Measurements from ENCODE around the gene ZNF302.
A peak's percentile ranks its signal among the peaks of the same experiment; 100 is the strongest.
"Not testable (repeated sequence)": the region's sequence is repeated elsewhere in the genome, so short reads cannot be mapped to it uniquely, and the experiment has no call there.

The ZNF302 gene

GRCh38 chr19:34669305-34669704 is 8.2 kb upstream of the ZNF302 start:
- H3K9me3 ChIP-seq (ENCODE audit: control insufficient read depth in 2 of 2, low read length in 2 of 2): no peaks in the 10 kb centered on the region
- no peak overlapping the region for H3K27ac ChIP-seq (ENCODE audit: low read depth in 2 of 2, low read length in 2 of 2)
- no peak overlapping the region for H3K4me3 ChIP-seq (ENCODE audit: low read length in 2 of 2)
- no peaks in the 10 kb centered on the region for H3K36me3 ChIP-seq (ENCODE audit: control insufficient read depth in 2 of 2, insufficient read depth in 2 of 2, low read length in 2 of 2)
- no peak overlapping the region for H3K9ac ChIP-seq (ENCODE audit: low read depth in 1 of 2, low read length in 2 of 2)
- H3K4me1 ChIP-seq (ENCODE audit: control insufficient read depth in 2 of 2, insufficient read depth in 2 of 2, low read length in 2 of 2): no peaks in the 10 kb centered on the region
- H3K27me3 ChIP-seq (ENCODE audit: control insufficient read depth in 2 of 2, insufficient read depth in 2 of 2, low read length in 2 of 2): no peaks in the 10 kb centered on the region

- Histone ChIP-seq H3K4me1 (ENCODE audit: control insufficient read depth in 2 of 2, insufficient read depth in 2 of 2, low read length in 2 of 2) (peaks cover 0 to 5% of the 10 kb centered on the region in 2 donors), H3K27ac (ENCODE audit: low read depth in 2 of 2, low read length in 2 of 2) (no peak overlapping the region), H3K27me3 (ENCODE audit: control insufficient read depth in 2 of 2, insufficient read depth in 2 of 2, low read length in 2 of 2) (peaks cover 0 to 2% of the 10 kb centered on the region in 2 donors), H3K9ac (ENCODE audit: low read depth in 1 of 2, low read length in 2 of 2) (no peak overlapping the region), H3K9me3 (ENCODE audit: control insufficient read depth in 2 of 2, low read length in 2 of 2) (no peaks in the 10 kb centered on the region), H3K4me3 (ENCODE audit: low read length in 2 of 2) (no peak overlapping the region), H3K36me3 (ENCODE audit: control insufficient read depth in 2 of 2, insufficient read depth in 2 of 2, low read length in 2 of 2) (no peaks in the 10 kb centered on the region)
These were observed 5.5 kb upstream of the ZNF302 start for GRCh38 chr19:34671972-34672371.

GRCh38 chr19:34673590-34673989 is 3.9 kb upstream of the ZNF302 start:
- no peak overlapping the region for H3K4me3 ChIP-seq (ENCODE audit: low read length in 2 of 2)
- peaks cover 0 to 2% of the 10 kb centered on the region in 2 donors for H3K27me3 ChIP-seq (ENCODE audit: control insufficient read depth in 2 of 2, insufficient read depth in 2 of 2, low read length in 2 of 2)
- H3K9ac ChIP-seq (ENCODE audit: low read depth in 1 of 2, low read length in 2 of 2): no peak overlapping the region
- H3K36me3 ChIP-seq (ENCODE audit: control insufficient read depth in 2 of 2, insufficient read depth in 2 of 2, low read length in 2 of 2): no peaks in the 10 kb centered on the region
- H3K4me1 ChIP-seq (ENCODE audit: control insufficient read depth in 2 of 2, insufficient read depth in 2 of 2, low read length in 2 of 2): peaks cover 0 to 5% of the 10 kb centered on the region in 2 donors
- H3K9me3 ChIP-seq (ENCODE audit: control insufficient read depth in 2 of 2, low read length in 2 of 2): no peaks in the 10 kb centered on the region
- H3K27ac ChIP-seq (ENCODE audit: low read depth in 2 of 2, low read length in 2 of 2): no peak overlapping the region

- H3K36me3 ChIP-seq (ENCODE audit: control insufficient read depth in 2 of 2, insufficient read depth in 2 of 2, low read length in 2 of 2): peaks cover 12 to 16% of the 10 kb centered on the region in 2 donors
- H3K27me3 ChIP-seq (ENCODE audit: control insufficient read depth in 2 of 2, insufficient read depth in 2 of 2, low read length in 2 of 2): peaks cover 0 to 2% of the 10 kb centered on the region in 2 donors
These were observed 2.2 kb upstream of the ZNF302 start for GRCh38 chr19:34675250-34675649.

GRCh38 chr19:34675919-34676318 is 1.6 kb upstream of the ZNF302 start:
- H3K27me3 ChIP-seq (ENCODE audit: control insufficient read depth in 2 of 2, insufficient read depth in 2 of 2, low read length in 2 of 2): peaks cover 0 to 2% of the 10 kb centered on the region in 2 donors
- peaks cover 4 to 6% of the 10 kb centered on the region in 2 donors for H3K9me3 ChIP-seq (ENCODE audit: control insufficient read depth in 2 of 2, low read length in 2 of 2)
- H3K27ac ChIP-seq (ENCODE audit: low read depth in 2 of 2, low read length in 2 of 2): no peak overlapping the region
- peaks cover 18 to 22% of the 10 kb centered on the region in 2 donors for H3K36me3 ChIP-seq (ENCODE audit: control insufficient read depth in 2 of 2, insufficient read depth in 2 of 2, low read length in 2 of 2)
- peak overlapping the region in 1 of 2 donors; percentile 95 for H3K4me3 ChIP-seq (ENCODE audit: low read length in 2 of 2)
- H3K4me1 ChIP-seq (ENCODE audit: control insufficient read depth in 2 of 2, insufficient read depth in 2 of 2, low read length in 2 of 2): peaks cover 0 to 8% of the 10 kb centered on the region in 2 donors
- no peak overlapping the region for H3K9ac ChIP-seq (ENCODE audit: low read depth in 1 of 2, low read length in 2 of 2)

More at GRCh38 chr19:34675250-34675649, 2.2 kb upstream of the ZNF302 start:
- H3K4me1 ChIP-seq (ENCODE audit: control insufficient read depth in 2 of 2, insufficient read depth in 2 of 2, low read length in 2 of 2): peaks cover 0 to 8% of the 10 kb centered on the region in 2 donors
- H3K4me3 ChIP-seq (ENCODE audit: low read length in 2 of 2): no peak overlapping the region
- no peak overlapping the region for H3K27ac ChIP-seq (ENCODE audit: low read depth in 2 of 2, low read length in 2 of 2)
- H3K9me3 ChIP-seq (ENCODE audit: control insufficient read depth in 2 of 2, low read length in 2 of 2): peaks cover 3 to 6% of the 10 kb centered on the region in 2 donors
- no peak overlapping the region for H3K9ac ChIP-seq (ENCODE audit: low read depth in 1 of 2, low read length in 2 of 2)

- Histone ChIP-seq H3K4me1 (ENCODE audit: control insufficient read depth in 2 of 2, insufficient read depth in 2 of 2, low read length in 2 of 2) (peaks cover 0 to 8% of the 10 kb centered on the region in 2 donors), H3K27me3 (ENCODE audit: control insufficient read depth in 2 of 2, insufficient read depth in 2 of 2, low read length in 2 of 2) (peaks cover 0 to 2% of the 10 kb centered on the region in 2 donors), H3K4me3 (ENCODE audit: low read length in 2 of 2) (peak within 1 kb of the TSS; percentile 77 to 95), H3K27ac (ENCODE audit: low read depth in 2 of 2, low read length in 2 of 2) (peak within 1 kb of the TSS; percentile 92 to 96), H3K36me3 (ENCODE audit: control insufficient read depth in 2 of 2, insufficient read depth in 2 of 2, low read length in 2 of 2) (peaks cover 23 to 31% of the 10 kb centered on the region in 2 donors), H3K9ac (ENCODE audit: low read depth in 1 of 2, low read length in 2 of 2) (peak within 1 kb of the TSS; percentile 93 to 96), H3K9me3 (ENCODE audit: control insufficient read depth in 2 of 2, low read length in 2 of 2) (peaks cover 6 to 10% of the 10 kb centered on the region in 2 donors)
These were observed 637 bp upstream of the ZNF302 start, which contains the start of gene SCGB2B2 for GRCh38 chr19:34676697-34677385. Gene SCGB2B2, minus strand, starts transcription at chr19:34677159. Its CDS starts 82,596 bp downstream, at chr19:34594563.

GRCh38 chr19:34678085-34678412 is 571 bp downstream of the ZNF302 start:
- peak overlapping the region; percentile 77 to 95 for H3K4me3 ChIP-seq (ENCODE audit: low read length in 2 of 2)
- H3K9me3 ChIP-seq (ENCODE audit: control insufficient read depth in 2 of 2, low read length in 2 of 2): peaks cover 10 to 12% of the 10 kb centered on the region in 2 donors
- peak overlapping the region; percentile 92 to 96 for H3K27ac ChIP-seq (ENCODE audit: low read depth in 2 of 2, low read length in 2 of 2)
- peaks cover 0 to 2% of the 10 kb centered on the region in 2 donors for H3K27me3 ChIP-seq (ENCODE audit: control insufficient read depth in 2 of 2, insufficient read depth in 2 of 2, low read length in 2 of 2)
- peaks cover 0 to 8% of the 10 kb centered on the region in 2 donors for H3K4me1 ChIP-seq (ENCODE audit: control insufficient read depth in 2 of 2, insufficient read depth in 2 of 2, low read length in 2 of 2)
- peaks cover 29 to 40% of the 10 kb centered on the region in 2 donors for H3K36me3 ChIP-seq (ENCODE audit: control insufficient read depth in 2 of 2, insufficient read depth in 2 of 2, low read length in 2 of 2)
- H3K9ac ChIP-seq (ENCODE audit: low read depth in 1 of 2, low read length in 2 of 2): peak overlapping the region; percentile 93 to 96

- H3K4me3 ChIP-seq (ENCODE audit: low read length in 2 of 2): peak overlapping the region; percentile 77 to 95
- H3K9me3 ChIP-seq (ENCODE audit: control insufficient read depth in 2 of 2, low read length in 2 of 2): peaks cover 10 to 14% of the 10 kb centered on the region in 2 donors
- H3K27ac ChIP-seq (ENCODE audit: low read depth in 2 of 2, low read length in 2 of 2): no peak overlapping the region
- peaks cover 0 to 2% of the 10 kb centered on the region in 2 donors for H3K27me3 ChIP-seq (ENCODE audit: control insufficient read depth in 2 of 2, insufficient read depth in 2 of 2, low read length in 2 of 2)
- peak overlapping the region in 1 of 2 donors; percentile 93 for H3K9ac ChIP-seq (ENCODE audit: low read depth in 1 of 2, low read length in 2 of 2)
- peaks cover 0 to 8% of the 10 kb centered on the region in 2 donors for H3K4me1 ChIP-seq (ENCODE audit: control insufficient read depth in 2 of 2, insufficient read depth in 2 of 2, low read length in 2 of 2)
- peaks cover 33 to 44% of the 10 kb centered on the region in 2 donors for H3K36me3 ChIP-seq (ENCODE audit: control insufficient read depth in 2 of 2, insufficient read depth in 2 of 2, low read length in 2 of 2)
These were observed 943 bp downstream of the ZNF302 start for GRCh38 chr19:34678421-34678820.

- Histone ChIP-seq H3K27ac (ENCODE audit: low read depth in 2 of 2, low read length in 2 of 2) (no peak overlapping the region), H3K4me3 (ENCODE audit: low read length in 2 of 2) (no peak overlapping the region), H3K9me3 (ENCODE audit: control insufficient read depth in 2 of 2, low read length in 2 of 2) (peaks cover 27 to 29% of the 10 kb centered on the region in 2 donors), H3K36me3 (ENCODE audit: control insufficient read depth in 2 of 2, insufficient read depth in 2 of 2, low read length in 2 of 2) (peaks cover 42 to 56% of the 10 kb centered on the region in 2 donors), H3K4me1 (ENCODE audit: control insufficient read depth in 2 of 2, insufficient read depth in 2 of 2, low read length in 2 of 2) (peaks cover 0 to 5% of the 10 kb centered on the region in 2 donors), H3K9ac (ENCODE audit: low read depth in 1 of 2, low read length in 2 of 2) (no peak overlapping the region), H3K27me3 (ENCODE audit: control insufficient read depth in 2 of 2, insufficient read depth in 2 of 2, low read length in 2 of 2) (no peaks in the 10 kb centered on the region)
These were observed 4.0 kb downstream of the ZNF302 start for GRCh38 chr19:34681478-34681877.

GRCh38 chr19:34685266-34685665 is 7.8 kb downstream of the ZNF302 start:
- H3K9ac ChIP-seq (ENCODE audit: low read depth in 1 of 2, low read length in 2 of 2); H3K27me3 ChIP-seq (ENCODE audit: control insufficient read depth in 2 of 2, insufficient read depth in 2 of 2, low read length in 2 of 2); H3K4me1 ChIP-seq (ENCODE audit: control insufficient read depth in 2 of 2, insufficient read depth in 2 of 2, low read length in 2 of 2); H3K4me3 ChIP-seq (ENCODE audit: low read length in 2 of 2); H3K27ac ChIP-seq (ENCODE audit: low read depth in 2 of 2, low read length in 2 of 2): not testable (repeated sequence)
- Histone ChIP-seq H3K9me3 (ENCODE audit: control insufficient read depth in 2 of 2, low read length in 2 of 2) (peaks cover 22 to 31% of the 10 kb centered on the region in 2 donors), H3K36me3 (ENCODE audit: control insufficient read depth in 2 of 2, insufficient read depth in 2 of 2, low read length in 2 of 2) (peaks cover 29 to 40% of the 10 kb centered on the region in 2 donors)
